ENCODE data around the gene OXLD1.
A peak's percentile ranks its signal among the peaks of the same experiment; 100 is the strongest.
"Not testable (repeated sequence)": the region's sequence is repeated elsewhere in the genome, so short reads cannot be mapped to it uniquely, and the experiment has no call there.

Gene OXLD1

DNA sequence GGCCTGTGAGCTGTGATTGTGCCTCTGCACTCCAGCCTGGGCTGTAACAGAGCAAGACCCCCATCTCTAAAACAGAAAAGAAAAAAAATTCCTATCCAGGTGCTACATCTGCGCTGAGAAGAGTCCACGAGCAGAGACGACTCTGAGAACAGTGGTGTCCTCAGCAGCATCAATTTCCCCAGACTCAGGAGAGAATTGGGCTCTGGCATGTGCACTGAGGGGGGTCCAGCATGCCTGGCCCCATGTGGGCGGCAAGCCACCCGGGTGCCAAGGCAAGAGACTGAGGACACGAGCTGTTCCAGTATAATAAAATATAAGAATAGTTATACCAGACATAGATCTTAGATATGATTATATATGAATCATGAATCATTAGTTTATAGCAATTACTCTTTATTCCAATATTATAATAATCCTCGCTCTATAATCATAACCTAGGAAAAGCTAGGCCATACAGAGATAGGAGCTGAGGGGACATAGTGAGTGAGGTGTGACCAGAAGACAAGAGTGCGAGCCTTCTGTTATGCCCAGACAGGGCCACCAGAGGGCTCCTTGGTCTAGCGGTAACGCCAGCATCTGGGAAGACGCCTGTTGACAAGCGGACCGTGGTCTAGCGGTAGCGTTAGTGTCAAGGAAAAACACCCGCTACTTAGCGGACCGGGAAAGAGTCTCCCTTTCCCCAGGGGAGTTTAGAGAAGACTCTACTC is 9.3 kb upstream of the OXLD1 start:
- H3K27ac ChIP-seq (ENCODE audit: low read depth, low read length); H3K9me3 ChIP-seq (ENCODE audit: low read length); H3K4me3 ChIP-seq (ENCODE audit: low read depth in 1 of 2, low read length in 2 of 2); H3K27me3 ChIP-seq (ENCODE audit: control insufficient read depth in 1 of 2, insufficient read depth in 2 of 2, low read length in 2 of 2); H3K9ac ChIP-seq (ENCODE audit: low read length); H3K4me1 ChIP-seq (ENCODE audit: insufficient read depth, low read length): not testable (repeated sequence)
- peaks cover 22% of the 10 kb centered on the region for H3K36me3 ChIP-seq (ENCODE audit: insufficient read depth, low read length)

DNA sequence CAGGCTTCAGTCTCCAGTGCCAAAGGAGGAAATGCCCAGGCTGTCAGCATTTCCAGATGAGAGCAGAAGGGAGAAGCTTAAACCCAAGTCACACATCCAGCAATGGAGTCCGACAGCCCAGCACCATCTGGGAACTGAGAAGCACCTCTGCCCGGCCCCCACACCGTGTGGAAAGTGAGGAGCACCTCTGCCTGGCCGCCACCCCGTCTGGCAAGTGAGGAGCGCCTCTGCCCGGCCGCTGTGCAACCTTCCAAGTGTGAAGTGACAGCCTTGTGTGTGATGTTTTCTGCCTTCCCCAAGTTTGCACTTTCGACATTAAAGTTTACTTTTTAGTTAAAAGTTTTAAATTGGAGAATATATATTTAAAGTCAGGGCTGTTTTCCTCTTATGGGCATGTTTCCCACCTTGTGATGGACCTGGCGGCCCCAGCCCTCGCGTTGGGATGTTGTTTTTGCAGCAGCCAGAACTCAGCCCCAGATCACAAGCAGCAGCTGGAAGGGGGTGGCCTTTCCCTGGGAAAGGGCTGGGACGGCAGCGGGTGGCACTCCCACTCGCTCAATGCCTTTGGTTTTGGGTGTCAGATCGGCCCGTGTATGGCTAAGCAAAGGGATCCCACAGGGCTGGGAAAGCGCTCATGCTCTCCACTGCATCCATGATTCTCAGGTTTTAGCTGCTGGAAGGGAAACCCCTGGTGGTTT is 7.3 kb upstream of the OXLD1 start:
- H3K9me3 ChIP-seq (ENCODE audit: low read length) = no peaks in the 10 kb centered on the region
- H3K27ac ChIP-seq (ENCODE audit: low read depth, low read length) = no peak overlapping the region
- peaks cover 32% of the 10 kb centered on the region for H3K36me3 ChIP-seq (ENCODE audit: insufficient read depth, low read length)
- no peaks in the 10 kb centered on the region for H3K4me1 ChIP-seq (ENCODE audit: insufficient read depth, low read length)
- no peaks in the 10 kb centered on the region for H3K27me3 ChIP-seq (ENCODE audit: control insufficient read depth in 1 of 2, insufficient read depth in 2 of 2, low read length in 2 of 2)
- no peak overlapping the region for H3K4me3 ChIP-seq (ENCODE audit: low read depth in 1 of 2, low read length in 2 of 2)
- H3K9ac ChIP-seq (ENCODE audit: low read length) = no peak overlapping the region

DNA sequence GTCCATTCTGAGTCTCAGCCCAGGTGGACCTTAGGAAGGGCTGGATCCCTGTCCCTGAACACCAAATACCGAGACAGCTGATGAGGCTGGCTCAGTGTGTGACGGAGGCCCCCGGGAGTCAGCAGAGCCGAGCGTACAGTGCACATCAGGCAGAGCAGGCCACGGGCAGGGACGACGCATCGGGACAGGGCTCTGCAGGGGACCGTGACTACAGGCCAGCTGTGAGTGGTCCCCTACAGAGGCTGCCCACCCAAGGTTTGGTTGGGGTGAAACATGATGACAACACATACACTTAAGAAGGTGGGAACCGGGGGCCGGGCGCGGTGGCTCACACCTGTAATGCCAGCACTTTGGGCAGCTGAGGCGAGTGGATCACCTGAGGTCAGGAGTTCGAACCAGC is 6.5 kb upstream of the OXLD1 start:
- H3K9ac ChIP-seq (ENCODE audit: low read length) = no peak overlapping the region
- no peak overlapping the region for H3K4me3 ChIP-seq (ENCODE audit: low read depth in 1 of 2, low read length in 2 of 2)
- no peaks in the 10 kb centered on the region for H3K9me3 ChIP-seq (ENCODE audit: low read length)
- peaks cover 4% of the 10 kb centered on the region for H3K4me1 ChIP-seq (ENCODE audit: insufficient read depth, low read length)
- H3K27me3 ChIP-seq (ENCODE audit: control insufficient read depth in 1 of 2, insufficient read depth in 2 of 2, low read length in 2 of 2) = no peaks in the 10 kb centered on the region
- H3K36me3 ChIP-seq (ENCODE audit: insufficient read depth, low read length) = peaks cover 32% of the 10 kb centered on the region
- no peak overlapping the region for H3K27ac ChIP-seq (ENCODE audit: low read depth, low read length)

DNA sequence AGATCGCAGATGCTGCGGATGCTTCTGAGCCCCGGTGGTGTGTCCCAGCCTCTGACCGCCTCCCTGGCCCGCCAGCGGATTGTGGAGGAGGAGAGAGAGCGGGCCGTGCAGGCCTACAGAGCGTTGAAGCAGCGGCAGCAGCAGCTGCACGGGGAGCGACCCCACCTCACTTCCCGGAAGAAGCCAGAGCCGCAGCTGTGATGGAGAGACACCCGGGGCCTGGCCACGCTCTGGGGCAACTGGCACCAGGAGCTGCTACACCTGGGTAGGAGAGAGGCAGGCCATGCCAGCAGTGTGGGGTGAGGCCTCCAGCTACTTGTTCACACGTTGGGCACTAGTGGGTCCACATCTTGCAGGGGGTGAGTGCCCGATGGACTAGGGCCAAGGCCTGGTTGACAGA is 6.1 kb upstream of the OXLD1 start:
- H3K36me3 ChIP-seq (ENCODE audit: insufficient read depth, low read length) = peaks cover 32% of the 10 kb centered on the region
- H3K9me3 ChIP-seq (ENCODE audit: low read length) = no peaks in the 10 kb centered on the region
- no peaks in the 10 kb centered on the region for H3K27me3 ChIP-seq (ENCODE audit: control insufficient read depth in 1 of 2, insufficient read depth in 2 of 2, low read length in 2 of 2)
- H3K9ac ChIP-seq (ENCODE audit: low read length) = no peak overlapping the region
- H3K27ac ChIP-seq (ENCODE audit: low read depth, low read length) = no peak overlapping the region
- no peak overlapping the region for H3K4me3 ChIP-seq (ENCODE audit: low read depth in 1 of 2, low read length in 2 of 2)
- peaks cover 9% of the 10 kb centered on the region for H3K4me1 ChIP-seq (ENCODE audit: insufficient read depth, low read length)

DNA sequence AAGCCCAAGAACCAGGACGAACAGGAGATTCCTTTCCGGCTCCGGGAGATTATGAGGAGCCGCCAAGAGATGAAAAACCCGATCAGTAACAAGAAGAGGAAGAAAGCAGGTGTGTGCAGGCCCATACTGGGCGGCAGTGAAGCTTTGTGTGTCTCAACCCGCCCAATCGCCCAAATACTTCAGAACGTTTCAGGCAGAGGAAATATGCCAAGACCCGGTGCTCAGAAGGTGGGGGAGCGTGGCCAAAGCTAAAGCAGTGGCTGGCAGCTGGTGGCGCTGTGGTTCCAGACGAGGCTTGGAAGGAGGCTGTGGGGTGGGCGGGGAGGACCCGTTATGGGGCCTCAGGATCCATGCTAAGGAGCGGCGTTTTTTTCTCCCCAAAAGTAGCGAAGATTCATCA is 1.3 kb upstream of the OXLD1 start:
- Histone ChIP-seq H3K36me3 (ENCODE audit: insufficient read depth, low read length) (peaks cover 27% of the 10 kb centered on the region), H3K4me1 (ENCODE audit: insufficient read depth, low read length) (peaks cover 22% of the 10 kb centered on the region)

DNA sequence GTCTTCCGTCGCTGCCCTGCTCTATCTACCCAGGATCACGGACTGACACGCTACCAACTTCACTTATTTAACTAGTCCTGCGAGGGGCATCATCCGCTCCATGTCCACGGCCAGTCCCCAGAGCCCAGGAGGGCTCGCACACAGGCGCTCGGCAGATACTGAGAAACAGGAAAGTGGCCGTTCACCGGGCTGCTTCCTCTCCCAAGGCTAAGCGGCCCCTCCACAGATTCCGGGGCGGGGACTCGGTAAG is 388 bp downstream of the OXLD1 start:
- Histone ChIP-seq H3K27me3 (ENCODE audit: control insufficient read depth in 1 of 2, insufficient read depth in 2 of 2, low read length in 2 of 2) (no peaks in the 10 kb centered on the region), H3K27ac (ENCODE audit: low read depth, low read length) (peak overlapping the region; percentile 85), H3K4me3 (ENCODE audit: low read depth in 1 of 2, low read length in 2 of 2) (peak overlapping the region; percentile 79 to 92), H3K9me3 (ENCODE audit: low read length) (no peaks in the 10 kb centered on the region), H3K36me3 (ENCODE audit: insufficient read depth, low read length) (peaks cover 11% of the 10 kb centered on the region), H3K9ac (ENCODE audit: low read length) (peak overlapping the region; percentile 95), H3K4me1 (ENCODE audit: insufficient read depth, low read length) (peaks cover 22% of the 10 kb centered on the region)

More for the DNA sequence above, 1.3 kb upstream of the OXLD1 start:
- Histone ChIP-seq H3K9ac (ENCODE audit: low read length) (no peak overlapping the region), H3K27ac (ENCODE audit: low read depth, low read length) (no peak overlapping the region), H3K4me3 (ENCODE audit: low read depth in 1 of 2, low read length in 2 of 2) (no peak overlapping the region), H3K27me3 (ENCODE audit: control insufficient read depth in 1 of 2, insufficient read depth in 2 of 2, low read length in 2 of 2) (no peaks in the 10 kb centered on the region), H3K9me3 (ENCODE audit: low read length) (no peaks in the 10 kb centered on the region)

DNA sequence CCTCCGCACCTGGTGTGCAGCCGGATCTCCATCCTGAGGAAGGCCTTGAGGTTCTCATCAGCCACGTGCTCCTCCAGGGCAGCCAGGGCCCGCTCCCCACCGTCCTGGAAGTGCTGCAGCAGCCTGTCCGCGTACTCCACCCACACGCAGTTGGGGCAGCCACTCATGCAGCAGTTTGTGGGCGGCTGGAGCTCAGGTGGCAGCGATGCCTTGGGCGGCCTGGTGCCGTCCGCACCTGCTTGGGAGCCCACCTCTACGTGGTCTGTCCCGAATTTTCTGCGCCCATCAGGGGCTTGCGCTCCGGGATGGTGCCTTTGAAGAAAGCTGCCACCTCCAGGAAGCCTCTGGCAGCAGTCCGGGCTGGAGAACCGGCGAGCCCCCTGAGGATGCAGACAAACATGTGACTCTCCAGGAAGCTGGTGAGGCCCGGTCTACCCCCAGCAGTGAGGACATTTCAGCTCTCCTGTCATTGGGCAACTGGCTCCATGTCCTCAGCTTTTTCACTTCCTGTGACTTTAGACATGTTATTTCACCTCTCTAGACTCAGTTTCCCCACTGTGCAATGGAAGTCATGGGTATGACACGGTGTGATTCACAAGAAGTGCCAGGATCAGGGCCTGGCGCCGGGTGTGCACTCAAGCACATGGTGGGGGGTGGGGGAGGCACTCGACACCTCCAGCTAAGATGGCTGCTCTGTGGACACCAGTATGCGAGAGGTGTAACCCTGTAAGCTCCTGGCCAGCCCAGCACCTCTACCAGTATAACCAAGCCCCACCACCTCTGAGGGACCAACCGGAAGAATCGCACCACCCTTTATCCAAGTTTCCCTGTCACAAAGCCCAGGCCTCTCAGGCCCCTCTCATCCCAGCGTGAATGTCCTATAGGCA is 957 bp downstream of the OXLD1 start:
- Histone ChIP-seq H3K9me3 (ENCODE audit: low read length) (no peaks in the 10 kb centered on the region), H3K4me3 (ENCODE audit: low read depth in 1 of 2, low read length in 2 of 2) (peak overlapping the region; percentile 79 to 92), H3K36me3 (ENCODE audit: insufficient read depth, low read length) (peaks cover 8% of the 10 kb centered on the region), H3K4me1 (ENCODE audit: insufficient read depth, low read length) (peaks cover 22% of the 10 kb centered on the region), H3K27ac (ENCODE audit: low read depth, low read length) (peak overlapping the region; percentile 85), H3K9ac (ENCODE audit: low read length) (peak overlapping the region; percentile 95), H3K27me3 (ENCODE audit: control insufficient read depth in 1 of 2, insufficient read depth in 2 of 2, low read length in 2 of 2) (no peaks in the 10 kb centered on the region)

DNA sequence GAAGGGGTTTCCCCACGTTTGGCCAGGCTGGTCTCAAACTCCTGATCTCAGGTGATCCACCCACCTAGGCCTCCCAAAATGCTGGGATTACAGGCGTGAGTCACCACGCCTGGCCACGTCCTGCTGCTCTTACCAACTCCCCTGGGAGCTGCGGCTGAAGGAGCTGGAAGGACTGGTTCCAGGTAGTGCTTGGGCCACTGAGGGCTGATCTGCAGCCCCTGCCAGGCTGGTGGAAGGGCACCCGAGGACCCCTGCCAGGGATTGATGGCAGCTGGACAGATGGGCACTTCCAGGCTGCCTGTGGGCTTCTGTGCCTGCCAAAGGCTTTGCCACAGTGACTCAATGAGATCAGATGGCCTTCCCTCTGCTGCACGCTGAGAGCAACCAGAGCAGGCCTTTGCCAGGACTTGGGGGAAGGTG is 2.3 kb downstream of the OXLD1 start:
- Histone ChIP-seq H3K27ac (ENCODE audit: low read depth, low read length) (no peak overlapping the region), H3K9me3 (ENCODE audit: low read length) (no peaks in the 10 kb centered on the region), H3K4me3 (ENCODE audit: low read depth in 1 of 2, low read length in 2 of 2) (no peak overlapping the region), H3K4me1 (ENCODE audit: insufficient read depth, low read length) (peaks cover 22% of the 10 kb centered on the region), H3K9ac (ENCODE audit: low read length) (no peak overlapping the region), H3K36me3 (ENCODE audit: insufficient read depth, low read length) (no peaks in the 10 kb centered on the region), H3K27me3 (ENCODE audit: control insufficient read depth in 1 of 2, insufficient read depth in 2 of 2, low read length in 2 of 2) (no peaks in the 10 kb centered on the region)

DNA sequence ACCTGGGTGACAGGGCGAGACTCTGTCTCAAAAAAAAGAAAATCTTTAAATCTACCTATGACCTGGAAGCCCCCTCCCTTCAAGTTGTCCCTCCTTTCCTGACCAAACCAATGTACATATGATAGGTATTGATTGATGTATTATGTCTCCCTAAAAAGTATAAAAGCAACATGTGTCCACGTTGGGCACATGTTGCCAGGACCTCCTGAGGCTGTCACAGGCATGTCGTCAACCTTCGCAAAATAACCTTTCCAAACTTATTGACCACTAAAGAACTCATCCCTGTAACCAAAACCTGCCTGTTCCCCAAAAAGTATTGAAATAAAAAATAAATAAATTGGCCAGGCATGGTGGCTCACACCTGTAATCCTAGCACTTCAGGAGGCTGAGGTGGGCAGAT is 4.4 kb downstream of the OXLD1 start:
- no peaks in the 10 kb centered on the region for H3K27me3 ChIP-seq (ENCODE audit: control insufficient read depth in 1 of 2, insufficient read depth in 2 of 2, low read length in 2 of 2)
- no peak overlapping the region for H3K27ac ChIP-seq (ENCODE audit: low read depth, low read length)
- H3K9me3 ChIP-seq (ENCODE audit: low read length) = no peaks in the 10 kb centered on the region
- no peak overlapping the region for H3K9ac ChIP-seq (ENCODE audit: low read length)
- H3K4me3 ChIP-seq (ENCODE audit: low read depth in 1 of 2, low read length in 2 of 2) = no peak overlapping the region
- H3K4me1 ChIP-seq (ENCODE audit: insufficient read depth, low read length) = peaks cover 8% of the 10 kb centered on the region
- H3K36me3 ChIP-seq (ENCODE audit: insufficient read depth, low read length) = no peaks in the 10 kb centered on the region

DNA sequence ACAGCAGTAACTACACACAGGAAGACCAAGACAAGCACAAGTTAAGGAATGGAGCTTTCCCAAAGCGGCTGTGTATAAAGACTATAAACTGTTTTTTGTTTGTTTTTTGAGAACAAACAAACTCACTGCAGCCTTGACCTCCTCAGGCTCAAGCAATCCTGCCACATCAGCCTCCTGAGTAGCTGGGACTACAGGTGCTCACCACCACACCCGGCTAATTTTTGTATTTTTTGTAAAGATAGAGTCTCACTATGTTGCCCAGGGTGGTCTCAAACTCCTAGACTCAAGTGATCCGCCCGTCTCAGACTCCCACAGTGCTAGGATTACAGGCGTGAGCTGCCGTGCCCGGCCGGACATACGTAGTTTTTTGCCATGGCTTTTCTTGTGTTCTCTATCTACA is 6.0 kb downstream of the OXLD1 start:
- Histone ChIP-seq H3K27ac (ENCODE audit: low read depth, low read length) (no peak overlapping the region), H3K36me3 (ENCODE audit: insufficient read depth, low read length) (no peaks in the 10 kb centered on the region), H3K4me3 (ENCODE audit: low read depth in 1 of 2, low read length in 2 of 2) (no peak overlapping the region), H3K27me3 (ENCODE audit: control insufficient read depth in 1 of 2, insufficient read depth in 2 of 2, low read length in 2 of 2) (peaks cover 0 to 2% of the 10 kb centered on the region in 2 donors), H3K9me3 (ENCODE audit: low read length) (no peaks in the 10 kb centered on the region), H3K4me1 (ENCODE audit: insufficient read depth, low read length) (peaks cover 2% of the 10 kb centered on the region), H3K9ac (ENCODE audit: low read length) (no peak overlapping the region)

DNA sequence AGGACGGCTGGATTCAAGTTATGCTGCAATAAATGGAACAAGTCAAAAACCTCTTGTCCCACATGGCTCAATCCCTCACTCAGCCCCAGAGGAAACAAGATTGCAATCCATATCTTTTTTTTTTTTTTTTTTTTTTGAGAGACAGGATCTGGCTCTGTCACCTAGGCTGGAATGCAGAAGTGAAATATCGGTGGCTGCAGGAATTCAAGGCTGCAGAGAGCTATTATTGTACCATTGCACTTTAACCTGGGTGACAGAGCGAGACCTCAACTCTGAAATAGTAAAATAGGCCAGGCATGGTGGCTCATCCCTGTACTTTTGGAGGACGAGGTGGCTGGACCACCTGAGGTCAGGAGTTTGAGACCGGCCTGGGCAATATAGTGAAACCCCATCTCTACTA is 7.4 kb downstream of the OXLD1 start:
- Histone ChIP-seq H3K4me3 (ENCODE audit: low read depth in 1 of 2, low read length in 2 of 2) (no peak overlapping the region), H3K9ac (ENCODE audit: low read length) (no peak overlapping the region), H3K36me3 (ENCODE audit: insufficient read depth, low read length) (no peaks in the 10 kb centered on the region), H3K9me3 (ENCODE audit: low read length) (no peaks in the 10 kb centered on the region), H3K27me3 (ENCODE audit: control insufficient read depth in 1 of 2, insufficient read depth in 2 of 2, low read length in 2 of 2) (peaks cover 0 to 6% of the 10 kb centered on the region in 2 donors), H3K4me1 (ENCODE audit: insufficient read depth, low read length) (no peaks in the 10 kb centered on the region), H3K27ac (ENCODE audit: low read depth, low read length) (no peak overlapping the region)
